NT2/D1 (cell line): ENCODE measurements around the gene MEGF8.

Source experiments
- SUZ12 ChIP-seq: IDR thresholded peaks from 2 replicates; pipeline ENCODE4 v1.6.1; 2011; ENCODE audit not compliant: insufficient read length, insufficient read depth; ENCODE audit errors: extremely low read depth
- YY1 ChIP-seq: IDR thresholded peaks from 2 replicates; pipeline ENCODE4 v1.6.1; 2011; ENCODE audit not compliant: insufficient read length, insufficient read depth

DNA sequence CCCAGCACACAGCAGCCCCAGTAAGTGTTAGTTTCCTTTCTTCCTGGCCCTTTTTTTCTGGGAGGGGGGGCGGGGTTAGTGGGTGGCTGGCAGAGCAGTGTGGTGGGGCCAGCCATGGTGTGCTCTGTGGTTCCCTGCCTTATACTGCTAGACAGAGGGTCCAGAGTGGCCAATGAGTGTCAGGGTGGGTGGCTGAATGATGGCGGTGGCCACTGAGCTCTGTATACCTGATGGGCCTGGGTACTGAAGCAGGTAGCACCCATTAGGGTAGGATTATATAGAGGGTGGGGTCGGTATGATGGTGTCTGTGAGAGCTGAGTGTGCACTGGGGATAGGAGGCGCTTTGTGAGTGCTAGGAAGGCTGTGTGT is 42.6 kb upstream of the MEGF8 start:
- no peak for TF ChIP-seq YY1
- TF ChIP-seq SUZ12, result no peak
